GM18951 (cell line): ENCODE results near the gene NCBP1.
A peak's percentile ranks its signal among the peaks of the same experiment; 100 is the strongest.
"Not testable (repeated sequence)": the region's sequence is repeated elsewhere in the genome, so short reads cannot be mapped to it uniquely, and the experiment has no call there.

Source experiments
- POLR2A ChIP-seq: IDR thresholded peaks from 4 replicates; pipeline ENCODE4 v1.6.1; 2011; ENCODE audit warnings: mild to moderate bottlenecking; ENCODE audit not compliant: insufficient read length, insufficient read depth; ENCODE audit errors: extremely low read depth
- in situ Hi-C: fragments of 300-500 bp; cut with MboI; formaldehyde crosslinking; loops from one replicate; pipeline ENCODE4 v1.12.0; 2022; ENCODE audit warnings: low sequenced_read_pairs, mixed read lengths, inconsistent platforms; ENCODE audit not compliant: unreplicated experiment

NCBP1 gene

DNA sequence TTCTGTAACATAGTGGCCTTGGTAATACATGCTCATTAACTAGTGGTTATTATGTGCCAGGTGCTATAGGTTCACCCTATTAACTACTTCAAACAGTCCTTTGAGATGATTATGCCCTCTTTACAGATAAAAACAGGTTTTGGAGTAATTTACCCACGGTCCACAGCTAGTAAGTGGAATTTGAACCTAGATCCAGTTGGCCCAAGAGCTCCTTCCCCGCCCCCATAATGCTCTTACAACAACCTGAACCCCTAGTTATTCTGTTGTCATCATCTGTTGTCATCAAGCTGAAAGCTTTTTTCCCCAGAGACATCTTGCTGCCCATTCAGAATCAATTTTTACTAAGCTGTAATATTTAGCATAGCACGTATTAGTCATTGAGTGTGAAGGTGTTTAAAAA, 40.3 kb downstream of the NCBP1 start:
- in situ Hi-C loops, result no loop called here
- no peak for TF ChIP-seq POLR2A

DNA sequence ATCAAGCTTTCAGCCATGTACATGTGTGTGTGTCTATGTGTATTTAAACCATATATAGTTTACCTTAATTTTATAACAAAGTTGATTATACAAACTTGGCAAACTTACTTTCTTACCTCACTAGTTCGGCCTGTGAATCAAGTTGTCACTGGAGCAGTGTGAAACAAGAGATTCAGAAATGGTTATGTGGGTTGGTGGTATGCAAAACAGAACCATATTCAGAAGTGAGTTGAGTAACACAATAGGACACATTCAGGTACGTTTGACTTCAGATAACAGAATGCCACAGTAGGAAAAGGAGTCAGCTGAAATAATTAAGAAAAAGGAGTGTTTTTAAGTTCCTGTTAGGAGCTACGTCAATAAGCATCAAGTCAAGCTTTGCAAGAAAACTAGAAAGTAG, 42.0 kb downstream of the NCBP1 start:
- TF ChIP-seq POLR2A, result no peak
- in situ Hi-C loops, result no loop called here

DNA sequence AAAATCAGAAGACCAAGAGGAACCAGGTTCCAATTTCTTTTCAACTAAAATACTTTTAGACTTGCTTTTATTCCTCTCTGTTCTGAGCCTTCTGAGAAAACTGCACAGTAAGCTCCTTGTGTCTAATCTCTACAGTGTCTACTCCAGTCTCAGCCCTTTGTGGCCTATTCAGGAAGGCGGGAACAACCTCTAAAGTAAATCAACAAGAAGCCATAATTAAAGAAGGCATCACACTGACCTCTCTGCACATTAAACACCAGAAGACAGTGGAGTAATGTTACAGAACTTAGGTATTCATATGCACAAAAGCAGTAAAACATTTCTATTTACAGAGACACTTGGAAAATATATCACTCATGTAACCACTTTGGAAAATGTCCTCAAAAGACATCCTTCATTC, 48.6 kb downstream of the NCBP1 start:
- in situ Hi-C loops, result no loop called here
- TF ChIP-seq POLR2A, result no peak

DNA sequence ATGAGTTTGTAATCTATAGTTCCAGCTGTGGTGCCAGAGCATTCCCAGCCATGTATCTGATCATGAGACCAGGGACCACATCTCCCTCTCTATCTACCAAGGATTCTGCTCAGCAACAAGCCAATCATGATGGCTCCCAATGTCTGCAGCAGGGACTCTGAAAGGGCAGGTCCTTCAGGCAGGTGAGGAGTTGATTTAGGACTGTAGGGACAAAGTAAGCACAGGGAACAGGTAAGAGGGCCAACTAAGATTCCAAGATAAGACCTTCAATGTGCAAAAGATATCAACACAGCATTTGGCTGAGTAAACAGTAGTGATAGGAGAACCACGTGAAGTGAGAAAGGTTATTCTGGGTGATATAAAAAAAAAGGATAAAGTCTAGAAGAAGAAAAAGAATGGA, 55.0 kb downstream of the NCBP1 start:
- in situ Hi-C loops, result no loop called here

DNA sequence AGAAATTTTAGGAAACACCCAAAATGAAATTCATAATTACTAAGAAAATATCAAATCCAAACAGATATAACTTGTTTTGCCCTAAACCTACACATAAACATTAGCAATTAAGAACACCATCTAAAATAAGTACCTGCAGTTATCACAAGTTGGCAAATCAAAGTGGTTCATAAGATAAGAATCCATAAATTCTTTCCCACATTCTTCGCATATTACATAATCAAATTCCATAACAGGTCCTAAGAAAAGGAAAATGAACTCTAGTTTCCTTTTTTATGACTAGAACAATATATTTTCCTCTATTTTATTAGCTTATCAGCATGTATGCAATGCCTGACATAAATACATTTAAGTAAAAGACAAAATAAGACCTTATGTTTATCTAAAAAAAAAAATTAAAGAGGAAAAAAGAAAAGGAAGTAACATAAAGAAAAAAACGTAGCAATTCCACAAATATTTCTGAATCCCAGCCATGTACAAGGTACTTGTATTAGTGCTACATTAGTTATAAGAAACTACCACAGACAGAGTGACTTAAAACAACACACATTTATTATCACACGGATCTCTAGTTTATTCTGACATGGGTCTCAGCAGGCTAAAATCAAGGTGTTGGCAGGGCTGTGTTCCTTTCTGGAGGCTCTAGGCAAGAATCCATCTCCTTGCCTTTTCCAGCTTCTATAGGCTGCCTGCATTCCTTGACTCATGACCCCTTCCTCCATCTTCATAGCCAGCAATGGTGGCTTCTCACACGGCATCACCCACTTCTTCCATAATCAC, 56.0 kb downstream of the NCBP1 start:
- TF ChIP-seq POLR2A, result no peak
- in situ Hi-C loops, result no loop called here

More for the DNA sequence above, 55.0 kb downstream of the NCBP1 start:
- no peak for TF ChIP-seq POLR2A

DNA sequence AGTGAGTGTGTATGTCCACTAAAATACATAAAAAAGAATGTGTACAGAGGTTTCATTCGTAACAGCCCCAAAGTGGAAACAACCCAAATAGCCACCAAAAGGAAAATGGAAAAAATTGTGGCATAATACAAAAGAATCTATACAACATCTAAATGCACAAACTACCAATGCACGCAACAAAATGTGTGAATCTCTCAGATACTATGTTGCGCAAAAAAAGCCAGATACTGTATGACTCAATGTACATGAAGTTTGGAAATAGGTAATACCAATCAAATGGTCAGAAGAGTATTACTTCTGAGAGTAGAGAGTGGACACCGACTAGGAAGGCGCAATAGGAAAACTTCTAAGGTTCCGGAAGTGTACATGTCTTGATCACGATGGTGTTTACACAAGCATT, 61.1 kb downstream of the NCBP1 start:
- no peak for TF ChIP-seq POLR2A
- in situ Hi-C loops, result no loop called here

DNA sequence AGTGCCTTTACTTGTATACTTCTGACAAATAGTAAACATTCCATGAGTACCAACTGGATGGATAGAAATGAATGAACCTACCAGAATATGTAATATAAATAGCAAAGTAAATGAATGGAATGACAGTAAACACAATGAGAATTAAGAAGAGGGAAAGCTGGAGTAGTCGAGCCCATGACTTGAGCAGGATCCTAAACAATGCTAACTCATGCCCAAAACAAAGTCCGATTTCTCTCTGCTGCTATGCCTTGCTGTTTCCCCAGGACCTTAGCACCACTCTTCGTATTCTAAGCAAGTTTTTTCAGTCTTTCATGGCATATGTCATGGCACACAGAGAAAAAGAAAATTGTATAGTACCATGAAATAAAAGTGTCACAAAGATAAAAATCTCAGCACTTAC, 61.8 kb downstream of the NCBP1 start:
- no peak for TF ChIP-seq POLR2A
- in situ Hi-C loops, result no loop called here

DNA sequence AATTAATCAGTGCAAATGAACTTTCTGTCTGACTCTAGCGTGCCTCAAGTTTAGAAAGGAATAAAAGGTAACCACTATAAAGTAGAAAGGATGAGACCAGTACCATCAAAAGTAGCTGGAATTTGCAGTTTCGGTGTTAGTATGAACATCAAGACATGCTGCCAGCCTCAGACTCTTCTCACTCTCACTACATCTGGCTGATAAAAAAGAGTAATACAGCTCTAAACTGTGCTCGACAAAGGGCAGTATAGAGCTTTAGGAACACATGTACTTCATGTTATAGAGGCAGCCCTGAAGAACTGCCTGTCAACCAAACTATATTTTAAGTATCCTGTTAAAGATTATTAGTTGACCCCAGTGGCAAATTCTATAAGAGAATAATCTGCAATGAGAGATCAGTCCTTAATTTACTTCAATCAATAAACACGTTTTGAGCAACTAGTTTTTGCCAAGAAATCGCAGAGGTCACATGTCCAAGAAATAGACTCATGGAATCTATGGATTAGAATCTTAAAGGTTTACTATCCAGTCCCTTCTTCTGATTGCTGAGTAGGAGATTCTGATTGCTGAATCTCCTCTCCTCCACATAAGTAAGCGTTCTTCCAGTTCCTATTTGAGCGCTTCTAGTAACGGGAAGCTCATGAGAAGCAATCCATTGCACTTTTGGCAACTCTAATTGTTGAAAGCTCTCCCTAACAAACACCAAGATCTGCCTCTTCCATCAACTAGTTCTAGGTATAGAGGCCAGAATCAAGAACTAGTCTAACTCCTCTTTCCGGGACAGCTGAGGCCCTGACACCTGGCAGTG, 62.6 kb downstream of the NCBP1 start:
- no peak for TF ChIP-seq POLR2A
- in situ Hi-C loops, result no loop called here

DNA sequence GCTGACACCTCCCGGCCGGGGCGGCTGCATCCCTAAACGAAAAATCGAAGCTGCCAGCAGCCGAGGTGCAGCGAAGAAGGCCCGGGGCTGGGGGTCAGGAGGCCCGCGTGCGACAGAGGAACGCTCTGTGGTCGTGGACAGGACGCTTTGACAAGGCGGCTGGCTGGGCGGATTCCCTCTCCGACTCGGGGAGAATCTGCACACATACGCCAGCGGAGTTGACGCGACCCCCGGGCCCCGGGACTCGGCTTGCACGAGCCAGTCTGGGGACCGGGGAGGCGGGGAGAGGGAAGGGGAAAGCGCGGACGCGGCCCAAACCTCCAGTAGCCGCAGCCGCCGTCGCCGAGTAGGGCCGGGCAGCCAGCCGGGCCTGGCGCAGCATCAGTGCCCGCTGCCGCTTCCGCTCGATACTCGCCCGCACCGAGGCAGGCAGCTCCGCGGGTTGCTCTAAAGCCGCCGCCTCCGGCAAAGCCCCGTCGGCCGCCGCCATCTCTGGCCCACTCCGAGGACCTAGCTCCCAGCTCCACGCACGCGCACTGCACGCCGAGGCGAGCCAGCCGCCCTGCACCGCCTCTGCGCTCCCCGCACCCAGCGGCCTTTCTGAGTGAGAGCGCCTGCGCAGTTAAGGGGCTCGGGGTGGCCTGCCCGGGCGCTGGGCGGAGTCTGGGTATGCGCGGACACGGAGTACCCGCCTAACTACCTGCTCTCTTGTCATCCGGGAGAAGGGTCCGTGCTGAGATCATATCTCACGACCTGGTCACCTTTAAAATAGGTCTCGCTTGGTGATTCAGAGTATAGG, 63.4 kb downstream of the NCBP1 start, which contains the start of gene XPA:
Gene XPA (minus strand): TSS at position 538 of the 799 bp plus-strand sequence. CDS start 48 bp downstream, at position 490.
- in situ Hi-C loops, result no loop called here
- peak; percentile 95 for TF ChIP-seq POLR2A

DNA sequence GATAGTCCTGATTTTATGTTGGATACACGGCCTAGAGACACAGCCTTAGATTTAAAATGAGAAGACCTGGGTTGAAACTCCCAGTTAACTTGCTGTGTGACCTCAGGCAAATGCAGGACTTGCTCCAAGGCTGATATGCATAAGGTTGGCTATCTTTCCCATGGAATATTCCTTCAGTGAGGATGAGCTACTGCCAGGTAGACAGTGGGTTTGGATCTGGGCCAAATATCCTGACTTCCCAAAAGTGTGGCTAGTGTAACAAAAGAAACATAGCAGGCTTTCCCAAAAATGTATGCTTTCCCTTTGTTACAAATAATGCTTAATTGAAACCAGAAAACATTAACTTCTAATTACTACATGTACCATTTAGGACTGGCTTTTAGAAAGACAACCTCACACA, 64.2 kb downstream of the NCBP1 start:
- no peak for TF ChIP-seq POLR2A
- in situ Hi-C loops, result no loop called here

DNA sequence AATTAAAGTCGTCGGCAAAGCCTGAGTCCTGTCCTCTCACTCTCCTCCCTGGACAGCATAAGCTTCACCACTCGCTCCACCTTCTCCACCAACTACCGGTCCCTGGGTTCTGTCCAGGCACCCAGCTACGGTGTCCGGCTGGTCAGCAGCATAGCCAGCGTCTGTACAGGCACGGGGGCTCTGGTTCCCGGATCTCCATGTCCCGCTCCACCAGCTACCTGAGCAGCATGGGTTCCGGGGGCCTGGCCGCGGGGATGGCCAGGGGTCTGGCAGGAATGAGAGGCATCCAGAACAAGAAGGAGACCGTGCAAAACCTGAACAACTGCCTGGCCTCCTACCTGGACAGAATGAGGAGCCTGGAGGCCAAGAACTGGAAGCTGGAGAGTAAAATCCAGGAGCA, 65.2 kb downstream of the NCBP1 start:
- in situ Hi-C loops, result no loop called here
- TF ChIP-seq POLR2A, result no peak

DNA sequence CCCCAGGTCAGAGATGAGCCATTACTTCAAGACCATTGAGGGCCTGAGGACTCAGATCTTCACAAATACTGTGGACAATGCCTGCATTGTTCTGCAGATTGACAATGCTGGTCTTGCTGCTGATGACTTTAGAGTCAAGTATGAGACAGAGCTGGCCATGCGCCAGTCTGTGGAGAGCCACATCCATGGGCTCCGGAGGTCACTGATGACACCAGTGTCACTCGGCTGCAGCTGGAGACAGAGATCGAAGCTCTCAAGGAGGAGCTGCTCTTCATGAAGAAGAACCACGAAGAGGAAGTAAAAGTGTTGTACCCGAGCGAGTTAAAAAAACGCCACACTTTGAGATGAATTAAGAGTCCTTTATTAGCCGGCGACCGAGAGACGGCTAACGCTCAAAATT, 65.7 kb downstream of the NCBP1 start:
- in situ Hi-C loops, result not testable (repeated sequence)

DNA sequence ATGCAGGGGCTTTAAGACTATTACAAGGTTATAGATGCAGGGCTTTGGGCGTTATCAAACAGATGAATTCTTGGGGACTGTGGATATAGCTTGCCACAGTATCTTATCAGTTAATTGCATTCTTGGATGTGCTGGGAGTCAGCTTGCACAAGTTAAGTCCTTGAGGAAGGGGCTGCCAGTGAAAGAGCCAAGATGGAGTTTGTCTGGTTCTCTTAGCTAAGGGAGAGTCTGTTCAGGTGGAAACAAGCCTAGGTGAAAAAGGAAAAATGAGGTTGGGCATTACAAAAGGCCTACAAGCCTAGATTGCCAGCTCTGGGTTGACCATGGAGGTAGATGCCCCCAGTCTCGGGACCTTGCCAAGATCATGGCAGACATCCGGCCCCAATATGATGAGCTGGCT, 66.2 kb downstream of the NCBP1 start:
- in situ Hi-C loops, result loop anchor here (10.0 kb wide), 1 partner anchor 195 kb away; no protein-coding TSS in a partner anchor
